Brain microvascular endothelial cell (primary cell): ENCODE results near the gene LMF1.

Experiments
- DNase-seq: peaks from one replicate; pipeline ENCODE4 v3.0.0-alpha.2; 2020
- H3K27ac ChIP-seq: fragments of 250-450 bp; sonication (Bioruptor Pico); 2 replicates; pipeline ENCODE4 v1.5.1; 2020; ENCODE audit warnings: mild to moderate bottlenecking, moderate library complexity
- H3K27me3 ChIP-seq: fragments of 250-450 bp; sonication (Bioruptor Pico); replicated peaks from 2 replicates; pipeline ENCODE4 v1.5.1; 2020; ENCODE audit warnings: mild to moderate bottlenecking
- H3K36me3 ChIP-seq: fragments of 250-450 bp; sonication (Bioruptor Pico); replicated peaks from 2 replicates; pipeline ENCODE4 v1.5.1; 2020; ENCODE audit warnings: mild to moderate bottlenecking
- H3K4me3 ChIP-seq: 2 replicates; pipeline ENCODE4 v1.5.1; 2011; ENCODE audit warnings: low read depth, mild to moderate bottlenecking, control low read depth, low read length, moderate library complexity
- in situ Hi-C: cut with HindIII; loops from 2 replicates; pipeline ENCODE4 v1.10.0; 2017; ENCODE audit warnings: low sequenced_read_pairs, low pct_ligation_motif_present
- TF ChIP-seq, protein P1 (sequence below): IDR thresholded peaks from 2 replicates; pipeline ENCODE4 v1.5.1; 2011; ENCODE audit warnings: low read depth, mild to moderate bottlenecking, moderate library complexity, low read length, control low read depth, inconsistent platforms; ENCODE audit errors: missing control alignments

Gene LMF1

DNA sequence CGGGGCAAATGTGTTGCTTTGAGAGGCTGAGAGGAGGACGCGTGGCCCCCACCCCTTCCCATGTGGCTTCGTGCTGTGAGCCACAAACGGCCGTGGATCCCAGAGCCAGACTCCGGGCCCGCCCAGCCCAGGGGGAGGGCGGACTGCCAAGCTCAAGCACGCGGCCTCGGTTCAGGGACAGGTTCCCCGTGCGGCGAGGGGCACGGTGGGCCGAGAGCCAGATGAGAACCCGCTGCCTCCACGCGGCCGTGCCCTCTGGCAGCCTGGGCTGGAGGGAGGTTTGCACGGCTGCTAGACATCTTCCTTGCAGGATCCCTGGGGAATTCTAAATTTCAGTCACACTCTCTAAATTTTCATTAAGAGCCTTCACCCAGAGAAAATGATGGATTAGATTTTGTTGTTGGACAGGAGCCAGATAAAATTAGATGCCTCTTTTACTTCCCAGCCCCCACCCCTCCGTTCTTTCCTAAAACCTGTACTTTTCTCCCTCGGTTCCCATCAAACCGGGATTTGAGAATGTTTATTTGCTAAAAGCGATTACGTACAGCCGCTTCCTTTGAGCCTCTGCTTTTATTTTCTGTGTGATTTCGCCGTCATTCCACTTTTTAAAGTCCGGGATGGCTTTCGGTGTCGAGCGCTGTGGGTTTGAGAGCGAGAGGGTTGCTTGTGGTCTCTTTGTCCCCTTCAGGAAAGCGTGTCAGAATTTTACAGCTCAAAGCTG is 145.3 kb downstream of the LMF1 start:
- no peak overlapping the region for H3K4me3 ChIP-seq
- H3K36me3 ChIP-seq: no peaks in the 10 kb centered on the region
- peaks cover 14% of the 10 kb centered on the region for H3K27me3 ChIP-seq
- TF ChIP-seq, protein P1, sequence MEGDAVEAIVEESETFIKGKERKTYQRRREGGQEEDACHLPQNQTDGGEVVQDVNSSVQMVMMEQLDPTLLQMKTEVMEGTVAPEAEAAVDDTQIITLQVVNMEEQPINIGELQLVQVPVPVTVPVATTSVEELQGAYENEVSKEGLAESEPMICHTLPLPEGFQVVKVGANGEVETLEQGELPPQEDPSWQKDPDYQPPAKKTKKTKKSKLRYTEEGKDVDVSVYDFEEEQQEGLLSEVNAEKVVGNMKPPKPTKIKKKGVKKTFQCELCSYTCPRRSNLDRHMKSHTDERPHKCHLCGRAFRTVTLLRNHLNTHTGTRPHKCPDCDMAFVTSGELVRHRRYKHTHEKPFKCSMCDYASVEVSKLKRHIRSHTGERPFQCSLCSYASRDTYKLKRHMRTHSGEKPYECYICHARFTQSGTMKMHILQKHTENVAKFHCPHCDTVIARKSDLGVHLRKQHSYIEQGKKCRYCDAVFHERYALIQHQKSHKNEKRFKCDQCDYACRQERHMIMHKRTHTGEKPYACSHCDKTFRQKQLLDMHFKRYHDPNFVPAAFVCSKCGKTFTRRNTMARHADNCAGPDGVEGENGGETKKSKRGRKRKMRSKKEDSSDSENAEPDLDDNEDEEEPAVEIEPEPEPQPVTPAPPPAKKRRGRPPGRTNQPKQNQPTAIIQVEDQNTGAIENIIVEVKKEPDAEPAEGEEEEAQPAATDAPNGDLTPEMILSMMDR: no peak
- in situ Hi-C loops: loop anchor here (25.0 kb wide), 1 partner anchor 162 kb away; the partner anchor contains the start of gene SOX8
- no peak overlapping the region for H3K27ac ChIP-seq
- DNase-seq: no peak

DNA sequence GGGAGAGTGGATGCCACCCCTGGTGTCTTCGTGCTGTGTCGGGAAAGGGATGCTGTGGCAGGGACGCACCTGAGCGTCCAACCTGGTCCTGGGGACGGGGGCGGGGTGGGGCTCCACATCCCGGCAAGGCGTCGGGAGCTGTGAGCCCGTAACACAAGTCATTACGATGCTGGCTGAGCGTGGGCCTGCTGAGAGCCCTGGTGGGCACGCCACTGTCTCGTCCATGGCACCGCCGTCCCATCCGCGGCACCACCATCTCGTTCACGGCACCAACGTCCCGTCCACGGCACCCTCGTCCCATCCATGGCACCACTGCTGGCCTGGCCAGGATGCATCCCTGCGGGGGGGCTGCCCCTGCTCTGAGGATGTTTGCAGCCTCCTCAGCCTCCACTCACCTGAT is 146.2 kb downstream of the LMF1 start:
- TF ChIP-seq, protein P1: no peak
- DNase-seq: no peak
- in situ Hi-C loops: no loop called here
- no peak overlapping the region for H3K27ac ChIP-seq
- H3K4me3 ChIP-seq: no peak overlapping the region
- H3K27me3 ChIP-seq: peaks cover 14% of the 10 kb centered on the region
- H3K36me3 ChIP-seq: no peaks in the 10 kb centered on the region

GRCh38 chr16:824194-824593 is 146.6 kb downstream of the LMF1 start:
- Histone ChIP-seq H3K4me3 (no peak overlapping the region), H3K36me3 (no peaks in the 10 kb centered on the region), H3K27me3 (peaks cover 14% of the 10 kb centered on the region), H3K27ac (no peak overlapping the region)
- TF ChIP-seq, protein P1: no peak
- no peak for DNase-seq
- in situ Hi-C loops: no loop called here

DNA sequence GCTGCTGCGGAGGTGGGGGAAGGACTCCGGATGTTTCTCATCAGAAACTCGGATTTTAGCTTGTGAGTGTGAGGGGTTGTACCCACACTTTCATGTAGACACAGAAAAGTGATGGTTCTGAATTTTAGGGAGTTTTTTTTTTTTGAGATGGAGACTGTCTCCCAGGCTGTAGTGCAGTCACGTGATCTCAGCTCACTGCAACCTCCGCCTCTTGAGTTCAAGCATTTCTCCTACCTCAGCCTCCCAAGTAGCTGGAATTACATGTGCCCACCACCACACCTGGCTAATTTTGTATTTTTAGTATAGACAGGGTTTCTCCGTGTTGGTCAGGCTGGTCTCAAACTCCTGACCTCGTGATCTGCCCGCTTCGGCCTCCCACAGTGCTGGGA is 147.9 kb downstream of the LMF1 start:
- Histone ChIP-seq H3K4me3 (no peak overlapping the region), H3K27me3 (peaks cover 18% of the 10 kb centered on the region), H3K27ac (no peak overlapping the region), H3K36me3 (no peaks in the 10 kb centered on the region)
- TF ChIP-seq, protein P1: no peak
- no peak for DNase-seq
- in situ Hi-C loops: no loop called here

DNA sequence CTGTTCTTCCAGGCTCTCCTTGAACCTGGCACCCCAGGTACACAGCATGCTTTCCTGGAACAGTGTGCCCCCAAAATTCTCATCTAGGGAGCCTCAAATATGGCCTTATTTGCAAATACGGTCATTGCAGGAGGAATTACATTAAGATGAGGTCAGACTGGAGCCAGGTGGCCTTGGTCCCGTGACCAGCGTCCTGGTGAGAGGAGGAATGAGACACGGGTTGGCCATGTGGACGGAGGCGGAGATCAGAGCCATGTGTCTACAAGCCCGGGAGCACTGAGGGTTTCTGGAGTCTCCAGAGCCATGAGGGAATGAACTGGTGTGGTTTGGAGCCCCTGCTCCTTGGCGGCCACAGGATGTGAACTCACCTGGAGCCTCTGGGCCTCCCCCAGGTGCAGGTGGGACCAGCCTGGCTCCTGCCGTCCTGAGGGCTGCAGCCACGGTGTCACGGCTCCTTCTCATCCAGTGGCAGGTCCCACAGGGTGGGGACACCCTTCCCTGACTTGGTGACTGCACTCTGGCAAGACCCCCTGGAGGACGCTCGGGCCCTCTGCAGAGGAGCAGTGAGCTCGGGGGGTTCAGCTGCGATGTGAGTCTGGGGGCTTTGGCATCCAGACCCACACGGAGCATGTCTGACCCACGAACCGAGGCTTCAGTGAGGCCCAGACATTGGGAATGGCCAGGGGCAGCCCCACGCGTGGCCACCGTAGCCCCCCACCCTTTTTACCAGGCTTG is 148.4 kb downstream of the LMF1 start:
- in situ Hi-C loops: no loop called here
- Histone ChIP-seq H3K4me3 (no peak overlapping the region), H3K27me3 (peaks cover 21% of the 10 kb centered on the region), H3K27ac (no peak overlapping the region), H3K36me3 (no peaks in the 10 kb centered on the region)
- no peak for DNase-seq
- TF ChIP-seq, protein P1: no peak
